HCT116 (cell line): ENCODE results near the gene CCM2L.

Experiments
- ATF3 ChIP-seq: IDR thresholded peaks from 2 replicates; pipeline ENCODE4 v1.6.1; 2012
- EGR1 ChIP-seq: IDR thresholded peaks from 2 replicates; pipeline ENCODE4 v1.6.1; 2012; ENCODE audit warnings: low read depth
- EZH2 ChIP-seq: fragments of 200-600 bp; sonication (generic); IDR thresholded peaks from 2 replicates; pipeline ENCODE4 v1.6.1; 2017; ENCODE audit warnings: antibody characterized with exemption, mixed run types
- POLR2A ChIP-seq: IDR thresholded peaks from 2 replicates; pipeline ENCODE4 v1.7.0; 2011; ENCODE audit warnings: borderline replicate concordance; ENCODE audit not compliant: insufficient read depth, insufficient read length; ENCODE audit errors: extremely low read depth
- POLR2AphosphoS5 ChIP-seq: IDR thresholded peaks from 2 replicates; pipeline ENCODE4 v1.6.1; 2011; ENCODE audit warnings: mild to moderate bottlenecking, low read depth, low read length, moderate library complexity
- RAD21 ChIP-seq: IDR thresholded peaks from 2 replicates; pipeline ENCODE4 v1.6.1; 2012; ENCODE audit warnings: low read depth, mild to moderate bottlenecking
- REST ChIP-seq: IDR thresholded peaks from 2 replicates; pipeline ENCODE4 v1.6.1; 2012; ENCODE audit warnings: low read depth
- YY1 ChIP-seq: IDR thresholded peaks from 2 replicates; pipeline ENCODE4 v1.6.1; 2011; ENCODE audit warnings: low read length, low read depth, moderate library complexity, mild to moderate bottlenecking; ENCODE audit not compliant: insufficient replicate concordance; ENCODE audit errors: extremely low read depth
- ZFX ChIP-seq: fragments of 450-650 bp; IDR thresholded peaks from 2 replicates; pipeline ENCODE4 v1.6.1; 2017
- TF ChIP-seq, protein P1 (sequence below), 3 experiments: fragments of 200-600 bp in 1 of 3; sonication (generic) in 1 of 3; IDR thresholded peaks in 2 of 3; conservative IDR thresholded peaks in 1 of 3; 2 replicates each; pipeline ENCODE4 v1.5.1; 2012 to 2017; ENCODE audit warnings: low read depth in 2 of 3, low read length in 2 of 3, antibody characterized with exemption in 1 of 3, borderline replicate concordance in 1 of 3, control low read depth in 1 of 3, mild to moderate bottlenecking in 1 of 3, mixed read lengths in 1 of 3, mixed run types in 1 of 3, moderate library complexity in 1 of 3; ENCODE audit not compliant: insufficient read depth in 1 of 3

- TF ChIP-seq, protein P1, sequence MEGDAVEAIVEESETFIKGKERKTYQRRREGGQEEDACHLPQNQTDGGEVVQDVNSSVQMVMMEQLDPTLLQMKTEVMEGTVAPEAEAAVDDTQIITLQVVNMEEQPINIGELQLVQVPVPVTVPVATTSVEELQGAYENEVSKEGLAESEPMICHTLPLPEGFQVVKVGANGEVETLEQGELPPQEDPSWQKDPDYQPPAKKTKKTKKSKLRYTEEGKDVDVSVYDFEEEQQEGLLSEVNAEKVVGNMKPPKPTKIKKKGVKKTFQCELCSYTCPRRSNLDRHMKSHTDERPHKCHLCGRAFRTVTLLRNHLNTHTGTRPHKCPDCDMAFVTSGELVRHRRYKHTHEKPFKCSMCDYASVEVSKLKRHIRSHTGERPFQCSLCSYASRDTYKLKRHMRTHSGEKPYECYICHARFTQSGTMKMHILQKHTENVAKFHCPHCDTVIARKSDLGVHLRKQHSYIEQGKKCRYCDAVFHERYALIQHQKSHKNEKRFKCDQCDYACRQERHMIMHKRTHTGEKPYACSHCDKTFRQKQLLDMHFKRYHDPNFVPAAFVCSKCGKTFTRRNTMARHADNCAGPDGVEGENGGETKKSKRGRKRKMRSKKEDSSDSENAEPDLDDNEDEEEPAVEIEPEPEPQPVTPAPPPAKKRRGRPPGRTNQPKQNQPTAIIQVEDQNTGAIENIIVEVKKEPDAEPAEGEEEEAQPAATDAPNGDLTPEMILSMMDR (IDR thresholded peaks at IDR 0.05 in 2 of 3, conservative IDR thresholded peaks at IDR 0.05 in 1 of 3; ENCODE audit: borderline replicate concordance in 1 of 3, insufficient read depth in 1 of 3, low read depth in 2 of 3, low read length in 2 of 3), result peak in 1 of 3 experiments; percentile 32; a peak in 2 of 6 replicates
- TF ChIP-seq POLR2A, result no peak
- no peak for TF ChIP-seq ATF3
- TF ChIP-seq YY1, result no peak
- TF ChIP-seq ZFX, result no peak
- no peak for TF ChIP-seq REST
- TF ChIP-seq POLR2AphosphoS5, result no peak
- TF ChIP-seq EZH2, result no peak
- no peak for TF ChIP-seq EGR1
- no peak for TF ChIP-seq RAD21
These were observed 8.9 kb downstream of the CCM2L start for GRCh38 chr20:32019156-32019510.
